HG02884 (cell line): ENCODE data around the gene TMIE.

Experiments used
- ATAC-seq: cut with Tn5 transposase; IDR thresholded peaks from one replicate; pipeline ENCODE4 v1.9.1; 2021; ENCODE audit warnings: mild to moderate bottlenecking, moderate library complexity; ENCODE audit not compliant: unreplicated experiment

The TMIE gene

GRCh38 chr3:46756642-46757041 lies 55.5 kb downstream of the TMIE start:
- no peak for ATAC-seq

DNA sequence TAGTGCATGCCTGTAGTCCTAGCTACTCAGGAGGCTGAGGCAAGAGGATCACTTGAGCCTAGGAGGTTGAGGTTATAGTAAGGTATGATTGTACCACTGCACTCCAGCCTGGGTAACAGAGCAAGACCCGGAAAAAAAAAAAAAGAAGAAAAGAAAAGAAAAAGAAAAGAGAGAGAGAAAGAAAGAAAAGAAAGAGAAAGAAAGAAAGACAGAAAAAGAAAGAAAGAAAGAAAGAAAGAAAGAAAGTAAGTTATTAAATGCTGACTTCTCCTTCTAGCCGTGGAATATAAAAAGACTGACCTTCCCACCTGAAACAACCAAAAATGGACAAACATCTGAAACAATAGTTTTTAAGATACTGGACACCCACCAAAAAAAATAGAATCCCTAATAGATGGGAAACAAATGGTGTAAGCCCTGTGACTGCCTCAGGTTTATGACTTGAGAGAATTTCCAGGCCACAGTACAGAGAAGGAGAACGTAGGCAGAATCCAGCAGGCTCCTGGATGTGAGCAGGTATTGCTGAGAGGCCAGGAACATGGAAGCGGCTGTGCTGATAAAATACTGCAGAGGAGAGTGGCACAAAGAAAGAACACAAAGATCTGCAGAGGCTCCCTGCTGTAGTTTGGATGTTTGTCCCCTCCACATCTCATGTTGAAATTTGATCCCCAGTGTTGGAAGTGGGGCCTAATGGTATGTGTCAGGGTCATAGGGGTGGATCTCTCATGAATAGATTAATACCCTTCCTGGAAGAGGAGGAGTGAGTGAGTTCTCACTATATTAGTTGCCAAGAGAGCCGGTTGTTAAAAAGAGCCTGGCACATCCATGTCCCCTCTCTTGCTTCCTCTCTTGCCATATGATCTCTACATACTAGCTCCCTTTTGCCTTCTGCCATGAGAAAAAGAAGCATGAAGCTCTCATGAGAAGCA lies 58.3 kb downstream of the TMIE start:
- ATAC-seq, result no peak
